A673 (cell line): ENCODE results near the gene CEP112.

Source experiments
- CTCF ChIP-seq: fragments of 300-800, 200-600 bp; sonication (generic); conservative IDR thresholded peaks from 2 replicates; pipeline ENCODE4 v1.5.1; 2017; ENCODE audit warnings: low read depth, mild to moderate bottlenecking, antibody characterized with exemption, low read length, moderate library complexity, mixed read lengths
- EZH2 ChIP-seq: fragments of 200-600 bp; sonication (generic); IDR thresholded peaks from 2 replicates; pipeline ENCODE4 v1.6.1; 2017; ENCODE audit warnings: borderline replicate concordance, low read depth, mild to moderate bottlenecking, mixed read lengths, antibody characterized with exemption, low read length; ENCODE audit not compliant: poor library complexity, severe bottlenecking

- no peak for TF ChIP-seq CTCF
- no peak for TF ChIP-seq EZH2
Observed at GRCh38 chr17:65739034-65739433, 452.9 kb downstream of the CEP112 start.
